ENCODE measurements around the gene VASN.
A peak's percentile ranks its signal among the peaks of the same experiment; 100 is the strongest.

VASN gene

GRCh38 chr16:4330277-4330874, 41.3 kb upstream of the VASN start:
- Histone ChIP-seq H4K20me1 (ENCODE audit: insufficient read depth, low read length) (no peaks in the 10 kb centered on the region), H3K27ac (ENCODE audit: low read depth, low read length, poor library complexity, severe bottlenecking) (no peak overlapping the region), H3K9me2 (ENCODE audit: low read depth, low read length) (no peaks in the 10 kb centered on the region), H3K36me3 (ENCODE audit: insufficient read depth, low read length) (no peaks in the 10 kb centered on the region), H2AFZ (ENCODE audit: low read length) (no peak overlapping the region), H3K9ac (ENCODE audit: low read length) (no peak overlapping the region), H3K9me3 (ENCODE audit: low read length) (no peaks in the 10 kb centered on the region), H3K4me3 (ENCODE audit: low read depth, low read length, poor library complexity, severe bottlenecking) (no peak overlapping the region), H3K79me2 (ENCODE audit: insufficient read depth, low read length) (no peaks in the 10 kb centered on the region), H3F3A (ENCODE audit: insufficient read depth, low read length) (no peaks in the 10 kb centered on the region), H3K27me3 (ENCODE audit: insufficient read depth, low read length) (peaks cover 12% of the 10 kb centered on the region; the same call in 1 of the 2 replicates), H3K4me2 (ENCODE audit: low read length) (no peak overlapping the region), H3K4me1 (ENCODE audit: insufficient read depth, low read length, severe bottlenecking) (peaks cover 5% of the 10 kb centered on the region)
- TF ChIP-seq EZH2 (IDR thresholded peaks at IDR 0.05; ENCODE audit: borderline replicate concordance, low read length): no peak
- TF ChIP-seq CTCF (IDR thresholded peaks at IDR 0.05; ENCODE audit: low read length): peak; percentile 87

GRCh38 chr16:4332083-4332482, 39.6 kb upstream of the VASN start:
- H3K79me2 ChIP-seq (ENCODE audit: insufficient read depth, low read length): no peaks in the 10 kb centered on the region
- no peaks in the 10 kb centered on the region for H4K20me1 ChIP-seq (ENCODE audit: insufficient read depth, low read length)
- no peak overlapping the region for H2AFZ ChIP-seq (ENCODE audit: low read length)
- no peaks in the 10 kb centered on the region for H3K9me2 ChIP-seq (ENCODE audit: low read depth, low read length)
- H3K27ac ChIP-seq (ENCODE audit: low read depth, low read length, poor library complexity, severe bottlenecking): no peak overlapping the region
- no peak overlapping the region for H3K4me3 ChIP-seq (ENCODE audit: low read depth, low read length, poor library complexity, severe bottlenecking)
- H3F3A ChIP-seq (ENCODE audit: insufficient read depth, low read length): no peaks in the 10 kb centered on the region
- peaks cover 12% of the 10 kb centered on the region; the same call in 1 of the 2 replicates for H3K27me3 ChIP-seq (ENCODE audit: insufficient read depth, low read length)
- H3K4me2 ChIP-seq (ENCODE audit: low read length): no peak overlapping the region
- H3K4me1 ChIP-seq (ENCODE audit: insufficient read depth, low read length, severe bottlenecking): peaks cover 5% of the 10 kb centered on the region
- H3K9ac ChIP-seq (ENCODE audit: low read length): no peak overlapping the region
- H3K36me3 ChIP-seq (ENCODE audit: insufficient read depth, low read length): no peaks in the 10 kb centered on the region
- no peaks in the 10 kb centered on the region for H3K9me3 ChIP-seq (ENCODE audit: low read length)
- TF ChIP-seq CTCF (IDR thresholded peaks at IDR 0.05; ENCODE audit: low read length) (no peak), EZH2 (IDR thresholded peaks at IDR 0.05; ENCODE audit: borderline replicate concordance, low read length) (no peak)

- H4K20me1 ChIP-seq (ENCODE audit: insufficient read depth, low read length): no peaks in the 10 kb centered on the region
- H3K36me3 ChIP-seq (ENCODE audit: insufficient read depth, low read length): no peaks in the 10 kb centered on the region
Measured at GRCh38 chr16:4332623-4333307, 38.9 kb upstream of the VASN start.

More at GRCh38 chr16:4332623-4333307, 38.9 kb upstream of the VASN start:
- Histone ChIP-seq H3K4me1 (ENCODE audit: insufficient read depth, low read length, severe bottlenecking) (peaks cover 5% of the 10 kb centered on the region), H3K4me2 (ENCODE audit: low read length) (no peak overlapping the region), H3K9me3 (ENCODE audit: low read length) (no peaks in the 10 kb centered on the region), H2AFZ (ENCODE audit: low read length) (no peak overlapping the region), H3K9ac (ENCODE audit: low read length) (no peak overlapping the region), H3K79me2 (ENCODE audit: insufficient read depth, low read length) (no peaks in the 10 kb centered on the region), H3K9me2 (ENCODE audit: low read depth, low read length) (no peaks in the 10 kb centered on the region), H3F3A (ENCODE audit: insufficient read depth, low read length) (no peaks in the 10 kb centered on the region), H3K4me3 (ENCODE audit: low read depth, low read length, poor library complexity, severe bottlenecking) (no peak overlapping the region), H3K27ac (ENCODE audit: low read depth, low read length, poor library complexity, severe bottlenecking) (no peak overlapping the region), H3K27me3 (ENCODE audit: insufficient read depth, low read length) (peaks cover 12% of the 10 kb centered on the region; the same call in 1 of the 2 replicates)
- TF ChIP-seq CTCF (IDR thresholded peaks at IDR 0.05; ENCODE audit: low read length) (no peak), EZH2 (IDR thresholded peaks at IDR 0.05; ENCODE audit: borderline replicate concordance, low read length) (no peak)
